K562 (cell line): ENCODE measurements around the gene CCDC3. TPM values are rescaled to one million over a fixed set of nuclear protein-coding genes. Genes with fewer than 3 reads are reported as not detected.

Source experiments
- ATAC-seq: fragments of 200-7000 bp; cut with Tn5 transposase; 3 replicates; pipeline ENCODE4 v1.9.1; 2020; ENCODE audit warnings: moderate library complexity
- BruUV-seq: library from RNA; stranded (reverse); fragments of 400-500 nt; replicated peaks from 2 replicates; lab custom pipeline; 2021; lab: Mats Ljungman, UMichigan
- CTCF ChIA-PET: fragments of 300-600 bp; formaldehyde crosslinking; extraction: SDS; loops from one replicate; lab custom pipeline; 2021; ENCODE audit warnings: low intra/inter-chr PET ratio; lab: Yijun Ruan, JAX
- POLR2A ChIA-PET: fragments of 300-600, 350-650 bp; sonication (Branson Sonifier 250); formaldehyde crosslinking; extraction: SDS; loops from one replicate; lab custom pipeline; 2021; ENCODE audit warnings: antibody characterized with exemption, inconsistent platforms; lab: Yijun Ruan, JAX
- DNase-seq, 4 experiments: peaks; one replicate each; pipeline versions ENCODE4 v3.0.0 to v3.0.0-alpha.2; 2011 to 2018; ENCODE audit warnings: low spot score in 3 of 4, mixed read lengths in 3 of 4; ENCODE audit errors: extremely low read depth in 1 of 4
- FAIRE-seq: peaks from 2 replicates; lab custom pipeline; 2011; peaks lifted over from hg19 to GRCh38; lab: Jason Lieb, UNC
- H2AFZ ChIP-seq: 2 replicates; pipeline ENCODE4 v1.6.0; 2011; ENCODE audit warnings: low read depth, low read length, control low read depth, inconsistent platforms
- H3K27ac ChIP-seq: fragments of 200-600 bp; 3 replicates; pipeline ENCODE4 v1.8.0; 2011; ENCODE audit warnings: low read depth, mild to moderate bottlenecking, control low read depth, inconsistent platforms, low read length, moderate library complexity, mixed read lengths; ENCODE audit errors: extremely low read depth
- H3K27me3 ChIP-seq, 2 experiments: fragments of 300-600 bp in 1 of 2; 2 replicates in 1 of 2; 3 replicates in 1 of 2; pipeline versions ENCODE4 v1.6.0 to v1.8.0; 2011; ENCODE audit warnings: inconsistent platforms in 2 of 2, low read length in 2 of 2, mild to moderate bottlenecking in 1 of 2, mixed read lengths in 1 of 2, moderate library complexity in 1 of 2; ENCODE audit not compliant: control insufficient read depth in 2 of 2, insufficient read depth in 2 of 2
- H3K36me3 ChIP-seq: fragments of 300-600 bp; 3 replicates; pipeline ENCODE4 v1.8.0; 2011; ENCODE audit warnings: mild to moderate bottlenecking, low read length, inconsistent platforms; ENCODE audit not compliant: control insufficient read depth, insufficient read depth
- H3K4me1 ChIP-seq, 2 experiments: fragments of 200-600 bp in 1 of 2; replicated peaks in 1 of 2; 2 replicates in 1 of 2; 3 replicates in 1 of 2; pipeline versions ENCODE4 v1.5.1 to v1.8.0; 2011; ENCODE audit warnings: inconsistent platforms in 2 of 2, low read length in 2 of 2, mild to moderate bottlenecking in 1 of 2, mixed read lengths in 1 of 2, moderate library complexity in 1 of 2; ENCODE audit not compliant: control insufficient read depth in 2 of 2, insufficient read depth in 2 of 2
- H3K4me2 ChIP-seq: 2 replicates; pipeline ENCODE4 v1.6.1; 2011; ENCODE audit warnings: low read length, control low read depth, inconsistent platforms, mixed read lengths; ENCODE audit not compliant: insufficient read depth
- H3K4me3 ChIP-seq: fragments of 200-600 bp; sonication (generic), shearing (Covaris generic); 2 replicates; pipeline ENCODE4 v1.5.1; 2016; ENCODE audit warnings: control low read depth, inconsistent platforms
- H3K79me2 ChIP-seq: fragments of 200-600 bp; 3 replicates; pipeline ENCODE4 v1.8.0; 2011; ENCODE audit warnings: low read length, inconsistent platforms; ENCODE audit not compliant: control insufficient read depth, insufficient read depth
- H3K9ac ChIP-seq, 2 experiments: 2 replicates each; pipeline versions ENCODE4 v1.6.0 to v1.6.1; 2011; ENCODE audit warnings: low read depth in 2 of 2, low read length in 2 of 2, control low read depth in 1 of 2, inconsistent platforms in 1 of 2, mild to moderate bottlenecking in 1 of 2, mixed read lengths in 1 of 2; ENCODE audit not compliant: insufficient read depth in 1 of 2
- H3K9me1 ChIP-seq: one replicate; pipeline ENCODE4 v1.6.0; 2011; ENCODE audit warnings: inconsistent platforms, mild to moderate bottlenecking, low read length, moderate library complexity; ENCODE audit not compliant: control insufficient read depth, insufficient read depth
- H3K9me3 ChIP-seq: replicated peaks from 2 replicates; pipeline ENCODE4 v1.5.1; 2011; ENCODE audit warnings: low read depth, low read length, inconsistent platforms; ENCODE audit not compliant: control insufficient read depth, insufficient read depth
- H4K20me1 ChIP-seq: replicated peaks from 2 replicates; pipeline ENCODE4 v1.6.1; 2011; ENCODE audit warnings: low read length, inconsistent platforms, mixed read lengths; ENCODE audit not compliant: control insufficient read depth, insufficient read depth
- BRCA1 ChIP-seq, 2 experiments: fragments of 450-650 bp in 1 of 2; sonication (generic) in 1 of 2; formaldehyde crosslinking in 1 of 2; IDR thresholded peaks; 2 replicates each; pipeline versions ENCODE4 v1.5.0 to v1.6.1; 2017 to 2020; ENCODE audit warnings: mild to moderate bottlenecking in 1 of 2, missing genetic modification reagents in 1 of 2
- CBFA2T3 ChIP-seq: fragments of 450-650 bp; IDR thresholded peaks from 2 replicates; pipeline ENCODE4 v1.6.1; 2017
- FOXJ2 ChIP-seq: fragments of 200-800 bp; sonication (Bioruptor generic); IDR thresholded peaks from 2 replicates; pipeline ENCODE4 v1.6.1; 2016; ENCODE audit warnings: missing genetic modification characterization, missing compliant biosample characterization
- GABPB2 ChIP-seq: fragments of 250-450 bp; sonication (Bioruptor Pico); conservative IDR thresholded peaks from 2 replicates; pipeline ENCODE4 v1.5.1; 2021; ENCODE audit warnings: mild to moderate bottlenecking
- HNRNPK ChIP-seq: fragments of 200-400 bp; formaldehyde crosslinking; IDR thresholded peaks from one replicate; pipeline ENCODE4 v1.6.1; 2018; ENCODE audit warnings: mild to moderate bottlenecking, low read depth, low read length; ENCODE audit not compliant: poor library complexity, severe bottlenecking
- MTA2 ChIP-seq: fragments of 450-650 bp; IDR thresholded peaks from 2 replicates; pipeline ENCODE4 v1.6.1; 2016; ENCODE audit warnings: low read depth
- RBM17 ChIP-seq: fragments of 200-400 bp; formaldehyde crosslinking; IDR thresholded peaks from 2 replicates; pipeline ENCODE4 v1.6.1; 2017; ENCODE audit warnings: low read depth, mild to moderate bottlenecking, low read length, borderline replicate concordance
- ZC3H8 ChIP-seq: fragments of 450-650 bp; IDR thresholded peaks from 2 replicates; pipeline ENCODE4 v1.6.1; 2017
- ZNF217 ChIP-seq: sonication (generic); formaldehyde crosslinking; IDR thresholded peaks from 2 replicates; pipeline ENCODE4 v1.8.0; 2022; ENCODE audit warnings: mild to moderate bottlenecking, missing genetic modification reagents
- WGBS: fragments of 100-300 bp; shearing (Covaris generic); methylation state at CpG from one replicate; pipeline ENCODE4 v1.1.6; 2016; ENCODE audit warnings: low coverage, mixed read lengths; ENCODE audit not compliant: insufficient coverage; ENCODE audit errors: missing lambda C conversion rate; 5-methylcytosine and 5-hydroxymethylcytosine counted together
- in situ Hi-C: fragments of 300-500 bp; cut with MboI; formaldehyde crosslinking; loops from 4 replicates; pipeline ENCODE4 v1.15.0; 2018; ENCODE audit warnings: inconsistent platforms, mixed read lengths
- intact Hi-C: fragments of 100-400 bp; cut with micrococcal nuclease; formaldehyde crosslinking; loops from 2 replicates; pipeline ENCODE4 v1.14.2; 2022
- polyA plus RNA-seq, 8 experiments: library from polyadenylated mRNA; depleted of rRNA in 4 of 8; stranded (reverse) in 5 of 8; unstranded in 3 of 8; fragments of >200 nt; fragmentation: Nextera tagmentation in 2 of 8; fragmentation: Illumina TruSeq in 1 of 8; extraction: Ambion mirVana in 2 of 8; extraction: Trizol in 1 of 8; gene quantifications; 2 replicates each; pipeline versions ENCODE4 v1.2.1 to v1.2.3, GENCODE V29; 2011 to 2014; ENCODE audit warnings: inconsistent platforms in 1 of 8, missing spikeins in 1 of 8
- total RNA-seq, 7 experiments: library from RNA; depleted of rRNA in 6 of 7; stranded (reverse); fragments of >200 nt in 6 of 7; fragmentation: Illumina TruSeq in 2 of 7; extraction: Trizol in 2 of 7; gene quantifications; 2 replicates each; pipeline versions ENCODE4 v1.2.1 to v1.2.3, GENCODE V29; 2011 to 2021; ENCODE audit warnings: low replicate concordance in 1 of 7
- TF ChIP-seq, protein P1 (sequence below): IDR thresholded peaks from 2 replicates; pipeline ENCODE4 v1.6.1; 2011; ENCODE audit warnings: borderline replicate concordance, low read depth, mild to moderate bottlenecking, moderate library complexity, low read length; ENCODE audit not compliant: insufficient read depth, poor library complexity, severe bottlenecking
- TF ChIP-seq, protein P2 (sequence below): fragments of 450-650 bp; IDR thresholded peaks from 2 replicates; pipeline ENCODE4 v1.6.1; 2017; ENCODE audit warnings: antibody characterized with exemption

The CCDC3 gene
- total and polyA plus RNA-seq, 9 of the 15 experiments (the other 6 are each of a cell fraction or from before 2014, with no cell fraction given), result not detected

DNA sequence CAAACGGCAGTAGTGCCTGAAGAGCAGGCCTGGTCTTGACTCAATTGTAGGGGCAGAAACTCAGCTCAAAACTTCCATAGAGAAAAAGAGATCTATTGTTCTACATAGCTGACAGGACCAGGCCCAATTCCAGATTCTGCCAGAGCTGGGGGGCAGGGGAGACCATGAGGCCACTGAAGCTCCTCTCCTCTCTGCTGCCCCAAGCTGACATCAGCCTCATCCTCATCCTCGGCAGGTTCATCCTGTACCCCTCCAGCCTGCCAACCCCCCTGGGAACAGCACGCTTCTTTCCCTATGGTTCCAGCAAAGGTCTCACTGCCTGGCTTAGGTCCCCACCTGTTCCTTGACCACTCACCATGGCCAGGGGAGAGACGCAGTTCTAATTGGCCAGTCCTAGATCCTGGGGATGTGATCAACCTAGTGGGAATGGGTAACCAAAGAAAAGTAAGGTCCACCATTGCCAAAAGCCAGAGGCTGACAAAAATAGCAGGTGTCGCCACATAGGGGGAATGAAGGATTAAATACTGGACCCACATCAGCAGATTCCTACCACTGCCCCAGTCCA lies 42.9 kb downstream of the CCDC3 start:
- no peak for DNase-seq
- Histone ChIP-seq H3K9me3 (no peaks in the 10 kb centered on the region), H2AFZ (no peak overlapping the region), H3K9ac (no peak overlapping the region), H3K27me3 (peaks cover 5 to 9% of the 10 kb centered on the region in 2 experiments), H3K4me3 (no peak overlapping the region), H3K4me2 (no peak overlapping the region), H3K79me2 (no peaks in the 10 kb centered on the region), H3K4me1 (no peaks in the 10 kb centered on the region), H3K9me1 (no peaks in the 10 kb centered on the region), H4K20me1 (no peaks in the 10 kb centered on the region; the same call in 1 of the 2 replicates), H3K36me3 (no peaks in the 10 kb centered on the region), H3K27ac (no peak overlapping the region)
- WGBS, result 7% methylated on average over 5 of the region's 5 CpGs
- ATAC-seq, result no peak
- in situ Hi-C loops (no loop called here), intact Hi-C loops (no loop called here)
- FAIRE-seq, result no peak
- POLR2A ChIA-PET, result no interaction called here
- CTCF ChIA-PET, result no interaction called here
- BruUV-seq, result no TSS peak
- TF ChIP-seq HNRNPK, result no peak
- no peak for TF ChIP-seq CBFA2T3
- no peak for TF ChIP-seq GABPB2 (CRISPR knock-in tag)
- no peak for TF ChIP-seq RBM17
- no peak for TF ChIP-seq ZNF217 (CRISPR knock-in tag)
- no peak for TF ChIP-seq ZC3H8

DNA sequence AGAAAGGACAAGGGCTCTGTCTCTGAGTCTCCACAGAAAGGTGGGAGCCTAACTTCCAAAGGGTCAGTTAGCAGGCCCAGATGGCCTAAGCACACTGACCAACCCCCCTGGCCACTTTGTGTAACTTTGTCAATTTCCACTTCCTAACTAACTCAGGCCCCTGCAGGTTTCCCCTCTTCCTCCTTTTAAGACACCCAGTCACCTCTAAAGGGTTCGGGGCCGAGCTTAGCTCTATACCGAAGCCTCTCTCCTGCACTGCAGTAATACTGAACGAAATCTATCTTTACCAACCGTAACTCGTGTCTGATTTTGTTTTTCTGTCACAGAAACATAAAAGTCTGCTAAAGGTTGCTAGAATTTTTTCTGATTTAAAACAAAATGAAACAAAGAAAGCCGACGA lies 44.4 kb downstream of the CCDC3 start:
- FAIRE-seq (no peak), DNase-seq (no peak)
- no TSS peak for BruUV-seq
- TF ChIP-seq, protein P1, sequence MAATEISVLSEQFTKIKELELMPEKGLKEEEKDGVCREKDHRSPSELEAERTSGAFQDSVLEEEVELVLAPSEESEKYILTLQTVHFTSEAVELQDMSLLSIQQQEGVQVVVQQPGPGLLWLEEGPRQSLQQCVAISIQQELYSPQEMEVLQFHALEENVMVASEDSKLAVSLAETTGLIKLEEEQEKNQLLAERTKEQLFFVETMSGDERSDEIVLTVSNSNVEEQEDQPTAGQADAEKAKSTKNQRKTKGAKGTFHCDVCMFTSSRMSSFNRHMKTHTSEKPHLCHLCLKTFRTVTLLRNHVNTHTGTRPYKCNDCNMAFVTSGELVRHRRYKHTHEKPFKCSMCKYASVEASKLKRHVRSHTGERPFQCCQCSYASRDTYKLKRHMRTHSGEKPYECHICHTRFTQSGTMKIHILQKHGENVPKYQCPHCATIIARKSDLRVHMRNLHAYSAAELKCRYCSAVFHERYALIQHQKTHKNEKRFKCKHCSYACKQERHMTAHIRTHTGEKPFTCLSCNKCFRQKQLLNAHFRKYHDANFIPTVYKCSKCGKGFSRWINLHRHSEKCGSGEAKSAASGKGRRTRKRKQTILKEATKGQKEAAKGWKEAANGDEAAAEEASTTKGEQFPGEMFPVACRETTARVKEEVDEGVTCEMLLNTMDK, result no peak
- TF ChIP-seq, protein P2, sequence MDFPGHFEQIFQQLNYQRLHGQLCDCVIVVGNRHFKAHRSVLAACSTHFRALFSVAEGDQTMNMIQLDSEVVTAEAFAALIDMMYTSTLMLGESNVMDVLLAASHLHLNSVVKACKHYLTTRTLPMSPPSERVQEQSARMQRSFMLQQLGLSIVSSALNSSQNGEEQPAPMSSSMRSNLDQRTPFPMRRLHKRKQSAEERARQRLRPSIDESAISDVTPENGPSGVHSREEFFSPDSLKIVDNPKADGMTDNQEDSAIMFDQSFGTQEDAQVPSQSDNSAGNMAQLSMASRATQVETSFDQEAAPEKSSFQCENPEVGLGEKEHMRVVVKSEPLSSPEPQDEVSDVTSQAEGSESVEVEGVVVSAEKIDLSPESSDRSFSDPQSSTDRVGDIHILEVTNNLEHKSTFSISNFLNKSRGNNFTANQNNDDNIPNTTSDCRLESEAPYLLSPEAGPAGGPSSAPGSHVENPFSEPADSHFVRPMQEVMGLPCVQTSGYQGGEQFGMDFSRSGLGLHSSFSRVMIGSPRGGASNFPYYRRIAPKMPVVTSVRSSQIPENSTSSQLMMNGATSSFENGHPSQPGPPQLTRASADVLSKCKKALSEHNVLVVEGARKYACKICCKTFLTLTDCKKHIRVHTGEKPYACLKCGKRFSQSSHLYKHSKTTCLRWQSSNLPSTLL, result no peak
- TF ChIP-seq BRCA1 (IDR thresholded peaks at IDR 0.05) (no peak), BRCA1 (CRISPR knock-in tag; IDR thresholded peaks at IDR 0.05) (no peak), FOXJ2 (tag) (no peak), MTA2 (no peak)

More for the DNA sequence above, 44.4 kb downstream of the CCDC3 start:
- H3K27ac ChIP-seq, result no peak overlapping the region
- H3K4me1 ChIP-seq, result no peaks in the 10 kb centered on the region
- H3K27me3 ChIP-seq, result peaks cover 5 to 9% of the 10 kb centered on the region in 2 experiments
- in situ Hi-C loops, result no loop called here
- no peak for ATAC-seq
- no peaks in the 10 kb centered on the region for H3K9me1 ChIP-seq
- ChIA-PET POLR2A (no interaction called here), CTCF (no interaction called here)
- H4K20me1 ChIP-seq, result no peaks in the 10 kb centered on the region; the same call in 1 of the 2 replicates
- WGBS, result 2% methylated on average over 8 of the region's 8 CpGs
- no peak overlapping the region for H2AFZ ChIP-seq
- H3K9me3 ChIP-seq, result no peaks in the 10 kb centered on the region
- intact Hi-C loops, result no loop called here
- H3K36me3 ChIP-seq, result no peaks in the 10 kb centered on the region
- H3K9ac ChIP-seq, result no peak overlapping the region
- H3K4me2 ChIP-seq, result no peak overlapping the region
- no peaks in the 10 kb centered on the region for H3K79me2 ChIP-seq
- H3K4me3 ChIP-seq, result no peak overlapping the region
